ENCODE data around the gene GAP43. TPM values are rescaled to one million over a fixed set of nuclear protein-coding genes. Genes with fewer than 3 reads are reported as not detected.

The GAP43 gene
- total and polyA plus RNA-seq, 7 experiments from 2014 or later: not detected

DNA sequence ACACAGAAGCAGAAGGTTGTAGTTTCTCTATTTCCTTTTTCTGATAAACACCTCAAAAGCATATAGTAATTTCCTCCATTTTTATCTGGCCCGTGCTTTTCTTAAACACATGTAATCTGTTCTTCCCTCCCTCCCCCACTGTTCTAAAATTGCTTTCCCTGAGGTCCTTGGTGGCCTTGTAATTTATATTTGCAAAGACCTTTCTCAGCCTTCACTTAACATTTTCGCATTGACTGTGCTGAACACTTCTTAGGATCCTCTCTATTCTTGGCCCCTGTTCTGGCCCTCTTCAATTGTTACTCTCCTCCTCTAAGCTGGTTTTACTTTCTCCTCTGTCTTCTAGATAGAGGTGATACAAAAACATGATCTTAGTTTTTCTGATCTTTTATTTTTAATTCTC is 28.3 kb downstream of the GAP43 start:
- Mint-ChIP-seq H3K36me3 (no peaks in the 10 kb centered on the region), H3K27ac (no peak overlapping the region), H3K9me3 (no peaks in the 10 kb centered on the region), H3K4me1 (peaks cover 0 to 3% (median 0%) of the 10 kb centered on the region in 7 donors), H3K4me3 (no peak overlapping the region), H3K27me3 (peaks cover 7 to 35% (median 24%) of the 10 kb centered on the region in 5 donors)
- Histone ChIP-seq H3K4me1 (ENCODE audit: control insufficient read depth in 2 of 2, insufficient read depth in 2 of 2, low read length in 2 of 2) (no peaks in the 10 kb centered on the region), H3K27ac (ENCODE audit: low read depth, low read length) (no peak overlapping the region), H3K9me3 (ENCODE audit: control insufficient read depth in 2 of 3, low read length in 3 of 3) (no peaks in the 10 kb centered on the region), H3K27me3 (ENCODE audit: control insufficient read depth in 2 of 2, insufficient read depth in 2 of 2, low read length in 2 of 2) (no peaks in the 10 kb centered on the region), H3K4me3 (ENCODE audit: low read length) (no peak overlapping the region), H3K36me3 (ENCODE audit: control insufficient read depth in 2 of 3, insufficient read depth in 3 of 3, low read length in 3 of 3) (no peaks in the 10 kb centered on the region)
- ChIA-PET POLR2A (no interaction called here), CTCF (no interaction called here)
- intact Hi-C loops (cut with micrococcal nuclease): no loop called here
- DNase-seq (no peak), ATAC-seq (no peak)

- Mint-ChIP-seq H3K4me3 (no peak overlapping the region), H3K27me3 (peaks cover 0 to 29% (median 20%) of the 10 kb centered on the region in 5 donors), H3K27ac (no peak overlapping the region), H3K36me3 (no peaks in the 10 kb centered on the region), H3K4me1 (peaks cover 3 to 11% (median 9%) of the 10 kb centered on the region in 7 donors), H3K9me3 (no peaks in the 10 kb centered on the region)
- DNase-seq: no peak
- no peak for ATAC-seq
- Histone ChIP-seq H3K27ac (ENCODE audit: low read depth, low read length) (no peak overlapping the region), H3K4me3 (ENCODE audit: low read length) (no peak overlapping the region), H3K27me3 (ENCODE audit: control insufficient read depth in 2 of 2, insufficient read depth in 2 of 2, low read length in 2 of 2) (no peaks in the 10 kb centered on the region), H3K4me1 (ENCODE audit: control insufficient read depth in 2 of 2, insufficient read depth in 2 of 2, low read length in 2 of 2) (peaks cover 1 to 10% of the 10 kb centered on the region in 2 donors), H3K36me3 (ENCODE audit: control insufficient read depth in 2 of 3, insufficient read depth in 3 of 3, low read length in 3 of 3) (no peaks in the 10 kb centered on the region), H3K9me3 (ENCODE audit: control insufficient read depth in 2 of 3, low read length in 3 of 3) (no peaks in the 10 kb centered on the region)
- intact Hi-C loops (cut with micrococcal nuclease): no loop called here
- ChIA-PET POLR2A (no interaction called here), CTCF (no interaction called here)
Measured at GRCh38 chr3:115652738-115653137, 29.4 kb downstream of the GAP43 start.

DNA sequence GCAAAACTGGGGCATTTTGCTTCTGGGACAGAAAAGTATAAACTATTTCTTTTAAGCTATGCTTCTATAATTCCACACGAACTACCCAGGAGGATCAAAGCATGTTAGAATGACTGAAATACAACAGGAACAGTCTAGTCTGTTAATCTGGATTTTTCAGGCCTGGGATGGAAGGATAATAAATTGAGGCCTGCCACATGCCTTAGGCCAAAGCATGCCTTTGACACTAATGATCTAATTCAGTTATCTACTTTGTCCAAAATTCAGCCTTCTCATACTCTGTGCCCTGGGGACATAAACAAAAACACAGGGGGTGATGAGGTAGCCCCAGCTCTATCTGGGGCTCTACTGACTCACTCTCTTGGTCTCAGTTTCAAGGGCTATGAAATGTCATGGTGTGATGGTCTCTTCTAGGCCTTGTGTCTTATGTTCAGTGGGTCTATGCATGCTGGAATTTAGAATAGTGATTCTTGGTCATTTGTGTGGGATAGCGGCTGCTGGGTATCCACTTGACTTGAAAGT is 32.5 kb downstream of the GAP43 start:
- POLR2A ChIA-PET: interaction anchor here (0.6 kb wide), 1 partner anchor 1156 kb away, joined by 3 read pairs; no protein-coding TSS in a partner anchor
- H3K27ac Mint-ChIP-seq: peak overlapping the region in 2 of 9 donors; percentile 42

GRCh38 chr3:115657168-115657567 is 33.9 kb downstream of the GAP43 start:
- Mint-ChIP-seq H3K4me1 (peaks cover 14 to 28% (median 24%) of the 10 kb centered on the region in 7 donors), H3K27me3 (peaks cover 0 to 7% (median 0%) of the 10 kb centered on the region in 5 donors), H3K27ac (peak overlapping the region in 8 of 9 donors; percentile 4 to 99 (median 50)), H3K4me3 (peak overlapping the region in 9 of 10 donors; percentile 24 to 93 (median 65)), H3K36me3 (peaks cover 0 to 2% (median 0%) of the 10 kb centered on the region in 5 donors), H3K9me3 (no peaks in the 10 kb centered on the region)
- ChIA-PET CTCF (no interaction called here), POLR2A (interaction anchor here (0.7 kb wide), 1 partner anchor 1601 kb away, joined by 3 read pairs; no protein-coding TSS in a partner anchor)
- no peak for DNase-seq
- intact Hi-C loops (cut with micrococcal nuclease): no loop called here
- Histone ChIP-seq H3K27ac (ENCODE audit: low read depth, low read length) (no peak overlapping the region), H3K27me3 (ENCODE audit: control insufficient read depth in 2 of 2, insufficient read depth in 2 of 2, low read length in 2 of 2) (no peaks in the 10 kb centered on the region), H3K4me3 (ENCODE audit: low read length) (no peak overlapping the region), H3K4me1 (ENCODE audit: control insufficient read depth in 2 of 2, insufficient read depth in 2 of 2, low read length in 2 of 2) (peaks cover 5 to 13% of the 10 kb centered on the region in 2 donors), H3K36me3 (ENCODE audit: control insufficient read depth in 2 of 3, insufficient read depth in 3 of 3, low read length in 3 of 3) (no peaks in the 10 kb centered on the region), H3K9me3 (ENCODE audit: control insufficient read depth in 2 of 3, low read length in 3 of 3) (no peaks in the 10 kb centered on the region)
- ATAC-seq: no peak

More for the DNA sequence above, 32.5 kb downstream of the GAP43 start:
- intact Hi-C loops (cut with micrococcal nuclease): no loop called here
- Mint-ChIP-seq H3K36me3 (peaks cover 0 to 2% (median 0%) of the 10 kb centered on the region in 5 donors), H3K9me3 (no peaks in the 10 kb centered on the region), H3K27me3 (peaks cover 0 to 13% (median 10%) of the 10 kb centered on the region in 5 donors), H3K4me3 (no peak overlapping the region), H3K4me1 (peaks cover 14 to 28% (median 24%) of the 10 kb centered on the region in 7 donors)
- Histone ChIP-seq H3K36me3 (ENCODE audit: control insufficient read depth in 2 of 3, insufficient read depth in 3 of 3, low read length in 3 of 3) (no peaks in the 10 kb centered on the region), H3K4me1 (ENCODE audit: control insufficient read depth in 2 of 2, insufficient read depth in 2 of 2, low read length in 2 of 2) (peaks cover 5 to 13% of the 10 kb centered on the region in 2 donors), H3K4me3 (ENCODE audit: low read length) (no peak overlapping the region), H3K27me3 (ENCODE audit: control insufficient read depth in 2 of 2, insufficient read depth in 2 of 2, low read length in 2 of 2) (no peaks in the 10 kb centered on the region), H3K9me3 (ENCODE audit: control insufficient read depth in 2 of 3, low read length in 3 of 3) (no peaks in the 10 kb centered on the region), H3K27ac (ENCODE audit: low read depth, low read length) (no peak overlapping the region)
- CTCF ChIA-PET: no interaction called here
- DNase-seq (no peak), ATAC-seq (no peak)

DNA sequence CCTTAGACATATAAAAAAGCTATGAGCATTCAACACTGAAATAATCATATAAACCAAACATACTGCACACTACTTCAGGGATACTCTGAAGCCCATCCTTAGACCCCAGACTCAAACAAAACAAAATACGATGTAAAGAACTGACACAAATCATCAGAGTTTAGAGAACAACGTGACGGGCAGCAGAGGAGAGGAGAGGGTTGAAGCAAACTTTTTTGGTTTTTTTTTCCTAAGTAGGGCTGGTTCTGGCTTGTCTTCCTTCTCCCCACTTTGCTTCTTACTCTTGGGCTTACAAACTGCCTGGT is 34.7 kb downstream of the GAP43 start:
- CTCF ChIA-PET: interaction anchor here (1.1 kb wide), 1 partner anchor 512 kb away, joined by 3 read pairs; no protein-coding TSS in a partner anchor

GRCh38 chr3:115658337-115659181 is 35.2 kb downstream of the GAP43 start:
- Mint-ChIP-seq H3K9me3 (no peaks in the 10 kb centered on the region), H3K36me3 (peaks cover 0 to 2% (median 0%) of the 10 kb centered on the region in 5 donors), H3K27ac (peak overlapping the region; percentile 90 to 100 (median 98)), H3K4me3 (peak overlapping the region; percentile 81 to 99 (median 95)), H3K4me1 (peaks cover 14 to 31% (median 24%) of the 10 kb centered on the region in 7 donors), H3K27me3 (peaks cover 0 to 13% (median 0%) of the 10 kb centered on the region in 5 donors)
- H3K4me3 ChIP-seq (ENCODE audit: low read length): peak overlapping the region; percentile 51
- CTCF ChIA-PET: interaction anchor here (0.8 to 1.1 kb wide), 2 partner anchors 491 to 512 kb away, joined by 3 read pairs; no protein-coding TSS in a partner anchor
- ATAC-seq (peak; percentile 92), DNase-seq (peak; percentile 49 to 76 (median 62))
- H3K4me1 ChIP-seq (ENCODE audit: control insufficient read depth in 2 of 2, insufficient read depth in 2 of 2, low read length in 2 of 2): peaks cover 5 to 13% of the 10 kb centered on the region in 2 donors
- no peaks in the 10 kb centered on the region for H3K36me3 ChIP-seq (ENCODE audit: control insufficient read depth in 2 of 3, insufficient read depth in 3 of 3, low read length in 3 of 3)
- POLR2A ChIA-PET: interaction anchor here (0.6 to 1.6 kb wide), 2 partner anchors 512 to 913 kb away, joined by 3 to 5 read pairs; partner anchors contain the start of gene ZBTB20
- intact Hi-C loops (cut with micrococcal nuclease): loop anchor here (1.0 to 2.0 kb wide), 4 partner anchors 35 to 1914 kb away; partner anchors contain the start of gene ZBTB20 (in 2 of the 2)
- H3K27ac ChIP-seq (ENCODE audit: low read depth, low read length): peak overlapping the region; percentile 60
- H3K9me3 ChIP-seq (ENCODE audit: control insufficient read depth in 2 of 3, low read length in 3 of 3): no peaks in the 10 kb centered on the region
- H3K27me3 ChIP-seq (ENCODE audit: control insufficient read depth in 2 of 2, insufficient read depth in 2 of 2, low read length in 2 of 2): no peaks in the 10 kb centered on the region

More for the DNA sequence above, 34.7 kb downstream of the GAP43 start:
- peak overlapping the region; percentile 81 to 99 (median 95) for H3K4me3 Mint-ChIP-seq
- peak in 1 of 9 donors; percentile 3 for DNase-seq
- peaks cover 5 to 13% of the 10 kb centered on the region in 2 donors for H3K4me1 ChIP-seq (ENCODE audit: control insufficient read depth in 2 of 2, insufficient read depth in 2 of 2, low read length in 2 of 2)
- peak overlapping the region; percentile 51 for H3K4me3 ChIP-seq (ENCODE audit: low read length)
- POLR2A ChIA-PET: interaction anchor here (0.6 to 1.6 kb wide), 3 partner anchors 511 to 1602 kb away, joined by 3 to 5 read pairs (median 3); partner anchors contain the start of gene ZBTB20
- intact Hi-C loops (cut with micrococcal nuclease): loop anchor here (1.0 to 2.0 kb wide), 4 partner anchors 35 to 1913 kb away; partner anchors contain the start of gene ZBTB20 (in 2 of the 2)
- no peaks in the 10 kb centered on the region for H3K36me3 ChIP-seq (ENCODE audit: control insufficient read depth in 2 of 3, insufficient read depth in 3 of 3, low read length in 3 of 3)
- peaks cover 0 to 9% (median 0%) of the 10 kb centered on the region in 5 donors for H3K27me3 Mint-ChIP-seq
- H3K9me3 Mint-ChIP-seq: no peaks in the 10 kb centered on the region
- H3K9me3 ChIP-seq (ENCODE audit: control insufficient read depth in 2 of 3, low read length in 3 of 3): no peaks in the 10 kb centered on the region
- H3K27ac Mint-ChIP-seq: peak overlapping the region; percentile 90 to 100 (median 98)
- H3K27ac ChIP-seq (ENCODE audit: low read depth, low read length): peak overlapping the region; percentile 60
- ATAC-seq: no peak
- H3K36me3 Mint-ChIP-seq: peaks cover 0 to 2% (median 0%) of the 10 kb centered on the region in 5 donors
- H3K27me3 ChIP-seq (ENCODE audit: control insufficient read depth in 2 of 2, insufficient read depth in 2 of 2, low read length in 2 of 2): no peaks in the 10 kb centered on the region
- peaks cover 14 to 28% (median 24%) of the 10 kb centered on the region in 7 donors for H3K4me1 Mint-ChIP-seq

Data from naive thymus-derived CD4-positive, alpha-beta T cell (primary cell).